Hepatocyte (in vitro differentiated cells): ENCODE data around the gene VPS33B. TPM values are rescaled to one million over a fixed set of nuclear protein-coding genes. Genes with fewer than 3 reads are reported as not detected.

Experiments
- DNase-seq: peaks from one replicate; pipeline ENCODE4 v3.0.0-alpha.2; 2016; ENCODE audit warnings: low spot score
- H2AFZ ChIP-seq: fragments of 200-600 bp; sonication (generic); 2 replicates; pipeline ENCODE4 v1.6.0; 2016; ENCODE audit warnings: antibody characterized with exemption, mild to moderate bottlenecking
- H3K27ac ChIP-seq: fragments of 200-600 bp; sonication (generic); 2 replicates; pipeline ENCODE4 v1.5.1; 2016; ENCODE audit warnings: mild to moderate bottlenecking
- H3K27me3 ChIP-seq: fragments of 200-600 bp; sonication (generic); 2 replicates; pipeline ENCODE4 v1.6.1; 2016
- H3K36me3 ChIP-seq: fragments of 200-600 bp; sonication (generic); replicated peaks from 2 replicates; pipeline ENCODE4 v1.5.1; 2016; ENCODE audit warnings: low read depth; ENCODE audit not compliant: insufficient read depth
- H3K4me1 ChIP-seq: fragments of 200-600 bp; sonication (generic); 2 replicates; pipeline ENCODE4 v1.5.1; 2016; ENCODE audit warnings: mild to moderate bottlenecking, moderate library complexity; ENCODE audit not compliant: insufficient read depth
- H3K4me2 ChIP-seq: fragments of 200-600 bp; sonication (generic); 2 replicates; pipeline ENCODE4 v1.6.0; 2016
- H3K4me3 ChIP-seq: fragments of 200-600 bp; sonication (generic); 2 replicates; pipeline ENCODE4 v1.5.1; 2016; ENCODE audit warnings: mild to moderate bottlenecking
- H3K79me2 ChIP-seq: fragments of 200-600 bp; sonication (generic); 2 replicates; pipeline ENCODE4 v1.6.0; 2017; ENCODE audit warnings: mild to moderate bottlenecking
- H3K9me2 ChIP-seq: fragments of 200-600 bp; sonication (generic); replicated peaks from 2 replicates; pipeline ENCODE4 v1.6.0; 2017; ENCODE audit warnings: mild to moderate bottlenecking; ENCODE audit not compliant: insufficient read depth
- H3K9me3 ChIP-seq: fragments of 200-600 bp; sonication (generic); 2 replicates; pipeline ENCODE4 v1.5.1; 2016; ENCODE audit warnings: low read depth, mild to moderate bottlenecking
- H4K20me1 ChIP-seq: fragments of 200-600 bp; sonication (generic); 2 replicates; pipeline ENCODE4 v1.6.0; 2016; ENCODE audit warnings: mild to moderate bottlenecking; ENCODE audit not compliant: insufficient read depth, poor library complexity, severe bottlenecking
- EZH2 ChIP-seq: fragments of 200-600 bp; sonication (generic); IDR thresholded peaks from 2 replicates; pipeline ENCODE4 v1.6.1; 2016; ENCODE audit warnings: antibody characterized with exemption, mild to moderate bottlenecking, borderline replicate concordance
- EZH2phosphoT487 ChIP-seq: fragments of 200-600 bp; sonication (generic); IDR thresholded peaks from one replicate; pipeline ENCODE4 v1.6.1; 2018; ENCODE audit warnings: antibody characterized with exemption, mild to moderate bottlenecking, low read depth, moderate library complexity; ENCODE audit not compliant: unreplicated experiment, severe bottlenecking
- WGBS: methylation state at CpG from one replicate; pipeline ENCODE4 v1.1.6; 2016; ENCODE audit warnings: low lambda C conversion rate; ENCODE audit errors: missing lambda C conversion rate; 5-methylcytosine and 5-hydroxymethylcytosine counted together
- polyA plus RNA-seq: library from polyadenylated mRNA; unstranded; fragments of >200 nt; fragmentation: Nextera tagmentation; extraction: Ambion mirVana; gene quantifications from 2 replicates; pipeline ENCODE4 v1.2.1, GENCODE V29; 2016
- small RNA-seq: library from RNA; depleted of rRNA; stranded (forward); fragments of <200 nt; gene quantifications from one replicate; pipeline ENCODE3, GENCODE V24; 2014
- total RNA-seq: library from RNA; depleted of rRNA; stranded (reverse); fragments of >200 nt; gene quantifications from 2 replicates; pipeline ENCODE4 v1.2.3, GENCODE V29; 2014
- TF ChIP-seq, protein P1 (sequence below): fragments of 200-600 bp; sonication (generic); IDR thresholded peaks from 2 replicates; pipeline ENCODE4 v1.5.1; 2016; ENCODE audit warnings: antibody characterized with exemption, mild to moderate bottlenecking; ENCODE audit not compliant: poor library complexity

The VPS33B gene
- total and polyA plus RNA-seq, 2 experiments from 2014 or later, result 7.8 to 11.7 TPM

DNA sequence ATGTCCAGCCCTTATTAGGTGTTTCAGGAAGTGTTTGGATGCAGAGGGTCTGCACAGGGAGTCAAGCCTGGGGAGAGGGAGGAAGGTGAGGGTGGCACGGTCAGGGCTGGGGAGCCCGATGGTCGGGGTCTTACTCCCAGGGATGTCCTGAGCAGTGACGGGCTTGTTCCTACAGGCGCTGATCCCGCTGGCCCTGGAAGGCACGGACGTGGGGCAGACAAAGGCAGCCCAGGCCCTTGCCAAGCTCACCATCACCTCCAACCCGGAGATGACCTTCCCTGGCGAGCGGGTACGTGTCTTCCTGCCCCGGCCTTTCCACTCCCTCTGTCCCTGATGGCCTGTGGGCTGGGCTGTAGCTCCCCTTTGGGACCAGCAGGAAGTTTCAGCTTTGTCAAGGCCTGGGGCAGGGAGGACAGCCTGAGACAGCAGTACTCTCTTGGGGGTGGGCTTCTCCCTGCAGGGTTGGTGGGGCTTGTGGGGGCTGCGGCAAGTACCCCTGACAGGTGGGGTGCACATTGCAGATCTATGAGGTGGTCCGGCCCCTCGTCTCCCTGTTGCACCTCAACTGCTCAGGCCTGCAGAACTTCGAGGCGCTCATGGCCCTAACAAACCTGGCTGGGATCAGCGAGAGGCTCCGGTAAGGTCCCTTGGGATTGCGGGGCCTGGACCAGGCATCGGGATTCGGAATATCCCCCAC, 72.3 kb downstream of the VPS33B start:
- Histone ChIP-seq H2AFZ (no peak overlapping the region), H4K20me1 (no peaks in the 10 kb centered on the region), H3K9me2 (no peaks in the 10 kb centered on the region), H3K27me3 (no peaks in the 10 kb centered on the region), H3K9me3 (no peaks in the 10 kb centered on the region), H3K27ac (no peak overlapping the region), H3K4me2 (no peak overlapping the region), H3K79me2 (no peaks in the 10 kb centered on the region), H3K4me1 (no peaks in the 10 kb centered on the region), H3K36me3 (no peaks in the 10 kb centered on the region), H3K4me3 (no peak overlapping the region)
- WGBS, result 94% methylated on average over 22 of the region's 23 CpGs
- TF ChIP-seq, protein P1, sequence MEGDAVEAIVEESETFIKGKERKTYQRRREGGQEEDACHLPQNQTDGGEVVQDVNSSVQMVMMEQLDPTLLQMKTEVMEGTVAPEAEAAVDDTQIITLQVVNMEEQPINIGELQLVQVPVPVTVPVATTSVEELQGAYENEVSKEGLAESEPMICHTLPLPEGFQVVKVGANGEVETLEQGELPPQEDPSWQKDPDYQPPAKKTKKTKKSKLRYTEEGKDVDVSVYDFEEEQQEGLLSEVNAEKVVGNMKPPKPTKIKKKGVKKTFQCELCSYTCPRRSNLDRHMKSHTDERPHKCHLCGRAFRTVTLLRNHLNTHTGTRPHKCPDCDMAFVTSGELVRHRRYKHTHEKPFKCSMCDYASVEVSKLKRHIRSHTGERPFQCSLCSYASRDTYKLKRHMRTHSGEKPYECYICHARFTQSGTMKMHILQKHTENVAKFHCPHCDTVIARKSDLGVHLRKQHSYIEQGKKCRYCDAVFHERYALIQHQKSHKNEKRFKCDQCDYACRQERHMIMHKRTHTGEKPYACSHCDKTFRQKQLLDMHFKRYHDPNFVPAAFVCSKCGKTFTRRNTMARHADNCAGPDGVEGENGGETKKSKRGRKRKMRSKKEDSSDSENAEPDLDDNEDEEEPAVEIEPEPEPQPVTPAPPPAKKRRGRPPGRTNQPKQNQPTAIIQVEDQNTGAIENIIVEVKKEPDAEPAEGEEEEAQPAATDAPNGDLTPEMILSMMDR, result no peak
- TF ChIP-seq EZH2 (no peak), EZH2phosphoT487 (no peak)
- no peak for DNase-seq

Small RNA genes within 50 kb of the gene (small RNA-seq; reads per million reads assigned to genes)
- not detected for gene RF00019

Other genes starting within 250 kb of the VPS33B start
- gene FURIN, start 154.0 kb downstream of the VPS33B start, total RNA-seq, result 62.6 and 67.9 TPM in 2 replicates
- gene FURIN, start 154.0 kb downstream of the VPS33B start, polyA plus RNA-seq, result 84.6 and 98.9 TPM in 2 replicates
- gene FES, start 138.1 kb downstream of the VPS33B start, total RNA-seq, result 5.7 and 13.5 TPM in 2 replicates
- 7.3 and 11.0 TPM in 2 replicates for gene FES, start 138.1 kb downstream of the VPS33B start, polyA plus RNA-seq
- gene MAN2A2, start 119.3 kb downstream of the VPS33B start, total RNA-seq, result 8.3 and 11.2 TPM in 2 replicates
- 32.7 and 44.5 TPM in 2 replicates for gene MAN2A2, start 119.3 kb downstream of the VPS33B start, polyA plus RNA-seq
- 15.4 and 17.5 TPM in 2 replicates for gene HDDC3, start 90.0 kb downstream of the VPS33B start, total RNA-seq
- gene HDDC3, start 90.0 kb downstream of the VPS33B start, polyA plus RNA-seq, result 13.0 and 20.0 TPM in 2 replicates
- 55.2 and 69.8 TPM in 2 replicates for gene UNC45A, start 87.3 kb downstream of the VPS33B start, total RNA-seq
- gene UNC45A, start 87.3 kb downstream of the VPS33B start, polyA plus RNA-seq, result 55.3 and 63.3 TPM in 2 replicates
- 5.3 and 9.5 TPM in 2 replicates for gene RCCD1, start 67.7 kb downstream of the VPS33B start, total RNA-seq
- 9.4 and 11.2 TPM in 2 replicates for gene RCCD1, start 67.7 kb downstream of the VPS33B start, polyA plus RNA-seq
- 29.2 and 35.8 TPM in 2 replicates for gene PRC1, start 28.1 kb downstream of the VPS33B start, total RNA-seq
- 21.5 and 29.8 TPM in 2 replicates for gene PRC1, start 28.1 kb downstream of the VPS33B start, polyA plus RNA-seq
- gene SV2B, start 77.7 kb upstream of the VPS33B start, total RNA-seq, result 0.56 and 2.2 TPM in 2 replicates
- 0.17 TPM in 1 of 2 replicates, not detected in the other for gene SV2B, start 77.7 kb upstream of the VPS33B start, polyA plus RNA-seq